GM12874 (cell line): ENCODE data around the gene TRIM26.

ENCODE experiments used
- TF ChIP-seq, protein P1 (sequence below): IDR thresholded peaks from 2 replicates; pipeline ENCODE4 v1.5.1; 2011; ENCODE audit warnings: low read depth, mild to moderate bottlenecking, control low read depth, low read length, moderate library complexity; ENCODE audit not compliant: insufficient read depth

Gene TRIM26

DNA sequence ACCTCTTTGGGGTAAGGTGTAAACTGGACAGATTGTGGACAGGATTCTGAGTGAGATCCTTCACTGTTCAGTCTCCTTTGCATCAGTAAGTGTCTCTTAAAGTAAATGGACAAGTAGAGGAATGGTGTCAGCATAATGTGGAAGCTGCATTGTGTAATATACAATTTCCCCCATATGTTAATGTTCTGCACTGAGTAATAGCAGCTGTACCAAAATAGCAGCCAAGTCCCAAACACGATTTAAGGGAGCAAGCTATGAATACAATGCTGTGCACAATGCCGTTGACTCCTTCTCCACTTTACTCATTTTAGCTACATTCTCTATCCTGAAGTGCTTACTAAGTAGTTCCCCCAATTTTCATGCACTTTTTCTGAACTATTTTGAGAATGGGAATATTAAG lies 21.1 kb upstream of the TRIM26 start:
- TF ChIP-seq, protein P1, sequence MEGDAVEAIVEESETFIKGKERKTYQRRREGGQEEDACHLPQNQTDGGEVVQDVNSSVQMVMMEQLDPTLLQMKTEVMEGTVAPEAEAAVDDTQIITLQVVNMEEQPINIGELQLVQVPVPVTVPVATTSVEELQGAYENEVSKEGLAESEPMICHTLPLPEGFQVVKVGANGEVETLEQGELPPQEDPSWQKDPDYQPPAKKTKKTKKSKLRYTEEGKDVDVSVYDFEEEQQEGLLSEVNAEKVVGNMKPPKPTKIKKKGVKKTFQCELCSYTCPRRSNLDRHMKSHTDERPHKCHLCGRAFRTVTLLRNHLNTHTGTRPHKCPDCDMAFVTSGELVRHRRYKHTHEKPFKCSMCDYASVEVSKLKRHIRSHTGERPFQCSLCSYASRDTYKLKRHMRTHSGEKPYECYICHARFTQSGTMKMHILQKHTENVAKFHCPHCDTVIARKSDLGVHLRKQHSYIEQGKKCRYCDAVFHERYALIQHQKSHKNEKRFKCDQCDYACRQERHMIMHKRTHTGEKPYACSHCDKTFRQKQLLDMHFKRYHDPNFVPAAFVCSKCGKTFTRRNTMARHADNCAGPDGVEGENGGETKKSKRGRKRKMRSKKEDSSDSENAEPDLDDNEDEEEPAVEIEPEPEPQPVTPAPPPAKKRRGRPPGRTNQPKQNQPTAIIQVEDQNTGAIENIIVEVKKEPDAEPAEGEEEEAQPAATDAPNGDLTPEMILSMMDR, result no peak

DNA sequence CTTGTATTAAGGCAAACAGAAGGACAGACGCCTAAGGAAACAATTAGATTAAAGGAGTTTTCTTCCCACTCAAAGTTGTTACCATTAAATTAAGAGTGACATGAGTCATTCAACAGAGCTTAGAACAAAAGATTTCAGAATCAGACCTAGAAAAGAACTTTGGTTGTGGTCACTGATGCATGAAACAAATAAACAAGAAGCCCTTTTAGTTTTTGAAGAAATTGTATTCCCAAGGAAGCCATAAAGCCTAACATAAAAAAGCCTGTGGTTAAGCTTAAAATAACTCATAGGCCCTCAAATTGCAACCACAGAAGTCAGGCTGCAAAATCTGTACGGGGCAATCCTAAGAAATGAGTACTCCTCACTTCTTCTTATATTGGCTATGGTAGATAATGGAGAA lies 17.9 kb upstream of the TRIM26 start:
- TF ChIP-seq, protein P1, result no peak

DNA sequence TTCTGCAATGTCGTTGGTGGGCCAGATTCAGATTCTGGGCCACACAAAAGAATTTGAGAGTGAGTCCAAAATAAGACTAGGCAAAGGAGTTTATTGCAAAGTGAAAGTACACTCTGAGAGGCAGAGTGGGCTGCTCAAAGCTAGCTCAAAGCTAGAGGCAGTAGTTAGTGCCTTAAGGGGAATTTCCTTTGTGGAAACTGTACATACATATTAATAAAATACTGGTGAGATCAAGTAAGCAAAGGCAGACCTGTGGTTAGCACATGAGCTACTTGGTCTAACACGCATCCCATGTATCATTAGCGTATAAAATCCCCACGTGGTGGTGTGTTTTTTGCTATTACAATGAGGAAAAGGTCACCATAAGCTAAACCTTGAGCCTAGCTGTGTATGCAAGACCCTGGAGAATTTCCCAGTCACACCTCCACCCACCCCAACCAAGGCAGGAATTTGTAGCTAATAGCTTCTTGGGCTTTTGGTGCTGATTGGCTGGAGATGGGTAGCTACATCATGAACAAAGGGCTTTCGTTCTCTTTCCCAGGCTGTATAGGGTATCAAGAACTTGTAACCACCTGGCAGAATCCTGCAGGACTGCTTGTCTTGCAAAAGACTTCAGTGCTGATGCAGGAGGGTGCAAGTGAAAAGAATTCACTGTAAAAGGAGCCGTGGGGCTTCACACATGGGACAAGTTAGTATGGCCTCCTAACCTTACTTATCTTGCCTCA lies 14.7 kb upstream of the TRIM26 start:
- TF ChIP-seq, protein P1, result no peak

DNA sequence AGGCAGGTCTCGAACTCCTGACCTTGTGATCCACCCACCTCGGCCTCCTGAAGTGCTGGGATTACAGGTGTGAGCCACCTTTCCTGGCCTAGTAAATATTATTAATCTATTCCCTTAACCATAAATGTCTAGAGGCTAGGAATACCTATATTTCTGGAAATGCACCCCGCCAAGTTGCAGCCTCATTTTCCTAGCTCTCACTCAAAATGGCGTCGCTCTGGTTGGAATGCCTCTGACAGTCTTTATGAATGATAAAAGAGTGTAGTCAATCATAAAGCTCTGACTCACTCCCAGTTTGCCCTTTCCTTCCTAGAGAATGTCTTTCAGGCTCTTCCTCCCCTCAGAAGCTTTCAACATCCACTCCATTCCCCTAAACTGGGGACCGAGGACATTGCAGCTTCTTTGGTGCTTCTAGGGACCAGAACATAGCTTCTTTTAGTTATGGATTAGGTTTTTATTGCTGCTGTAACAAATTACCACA lies 14.1 kb upstream of the TRIM26 start:
- TF ChIP-seq, protein P1, result no peak

DNA sequence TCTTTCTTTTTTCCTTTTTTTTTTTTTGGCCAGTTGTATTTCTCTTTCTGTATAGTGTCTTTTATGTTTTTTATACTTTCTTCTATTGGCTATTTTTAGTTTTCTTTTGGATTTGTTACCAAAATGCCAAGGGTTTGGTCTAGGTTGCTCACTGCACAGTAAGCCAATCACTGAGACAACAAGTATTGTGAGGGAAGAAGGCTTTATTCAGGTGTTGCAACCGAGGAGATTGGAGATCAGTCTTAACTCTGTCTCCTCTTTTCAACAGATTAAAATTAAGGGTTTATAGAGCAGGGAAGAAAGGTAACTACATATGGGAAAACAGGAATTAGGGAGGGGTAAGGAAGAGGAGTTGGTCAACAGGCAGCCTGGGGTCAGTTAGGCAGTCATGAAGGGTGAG lies 10.1 kb upstream of the TRIM26 start:
- TF ChIP-seq, protein P1, result no peak

DNA sequence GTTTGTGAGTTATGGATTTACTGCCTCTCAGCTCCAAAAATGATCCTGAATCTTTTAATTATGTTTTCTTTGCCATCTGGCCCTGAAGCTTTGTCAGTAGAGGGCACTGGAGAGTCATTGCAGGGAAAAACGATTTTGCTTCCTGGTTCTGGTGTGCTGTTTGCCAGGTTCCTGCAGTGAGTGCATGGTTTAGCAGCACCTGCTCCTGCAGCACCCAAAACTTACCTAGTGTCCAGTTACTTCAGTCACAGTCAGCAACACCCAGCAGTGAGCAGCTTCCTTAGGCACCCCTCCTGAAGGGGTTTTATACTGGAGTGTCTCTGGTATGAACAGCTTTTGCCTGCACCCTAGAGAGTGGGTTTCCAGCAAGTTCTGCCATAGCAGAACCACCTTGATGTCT lies 6.0 kb upstream of the TRIM26 start:
- TF ChIP-seq, protein P1, result peak; percentile 83

DNA sequence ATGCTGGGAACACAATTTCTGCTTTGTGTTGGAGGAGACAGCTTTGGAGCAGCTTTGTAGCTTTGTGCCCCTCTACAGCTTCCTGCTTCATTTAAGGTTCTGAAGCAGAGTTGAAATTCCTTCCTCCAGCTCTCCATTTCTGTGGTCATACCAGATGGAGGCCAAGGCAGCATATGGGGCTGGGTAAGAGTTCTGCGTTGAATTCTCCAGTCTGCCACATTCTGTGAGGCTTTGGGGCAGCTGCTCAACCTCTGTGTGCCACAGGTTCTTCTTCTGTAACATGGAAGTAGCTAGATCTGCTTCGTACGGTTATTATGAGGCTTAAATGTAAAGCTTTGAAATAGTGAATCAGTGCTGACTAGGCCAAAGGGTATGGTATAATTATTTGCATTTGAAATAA lies 2.9 kb upstream of the TRIM26 start:
- TF ChIP-seq, protein P1, result no peak

DNA sequence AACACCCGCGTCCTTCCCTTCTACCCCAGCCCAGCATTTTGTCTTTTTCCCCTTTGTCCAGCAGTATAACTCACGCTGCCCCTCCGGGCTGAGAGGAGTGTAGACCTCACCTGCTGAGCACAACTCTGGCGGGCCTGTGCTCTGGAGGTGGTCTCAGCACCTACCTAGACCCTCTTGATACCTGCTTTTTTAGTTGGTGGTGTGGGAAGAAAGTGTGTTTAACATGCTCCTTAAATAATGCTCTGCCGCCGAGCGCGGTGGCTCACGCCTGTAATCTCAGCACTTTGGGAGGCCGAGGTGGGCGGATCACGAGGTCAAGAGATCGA lies 1.4 kb upstream of the TRIM26 start:
- TF ChIP-seq, protein P1, result no peak
